Left kidney (tissue), 2 donors: ENCODE measurements around the gene SUSD1. TPM values are rescaled to one million over a fixed set of nuclear protein-coding genes. Genes with fewer than 3 reads are reported as not detected.

Experiments used
- DNase-seq: peaks from one replicate; pipeline ENCODE4 v3.0.0-alpha.2; 2013
- polyA plus RNA-seq: library from polyadenylated mRNA; unstranded; fragments of 120-200 nt; gene quantifications from one replicate; pipeline ENCODE4 v1.2.1, GENCODE V29; 2013; ENCODE audit not compliant: insufficient read length

SUSD1 gene
- polyA plus RNA-seq, 1 donor = 35.6 TPM

DNA sequence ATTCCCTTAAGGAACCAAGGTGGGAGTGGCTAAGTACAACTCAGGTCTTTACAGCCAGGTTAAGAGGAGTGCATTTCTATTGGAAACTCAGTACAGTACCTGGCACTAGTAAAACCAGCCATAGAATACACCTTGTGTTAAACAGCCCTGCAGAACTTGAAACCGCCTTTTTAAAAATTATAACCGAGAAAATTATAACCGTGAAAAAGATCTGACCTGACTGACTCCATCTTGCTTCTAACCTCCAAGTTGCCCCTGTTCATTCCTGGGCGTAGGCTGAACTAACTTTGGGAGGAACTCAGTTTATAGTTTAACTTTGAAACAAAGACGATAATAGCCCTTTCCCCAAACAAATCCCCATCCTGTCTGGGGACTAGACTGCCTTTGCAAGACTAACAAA lies 132.3 kb downstream of the SUSD1 start:
- no peak for DNase-seq

- DNase-seq = no peak
Observed at GRCh38 chr9:112042244-112042638, 132.9 kb downstream of the SUSD1 start.

- no peak for DNase-seq
Observed at GRCh38 chr9:112041536-112042243, 133.4 kb downstream of the SUSD1 start.

GRCh38 chr9:112041199-112041535 lies 133.9 kb downstream of the SUSD1 start:
- no peak for DNase-seq

DNA sequence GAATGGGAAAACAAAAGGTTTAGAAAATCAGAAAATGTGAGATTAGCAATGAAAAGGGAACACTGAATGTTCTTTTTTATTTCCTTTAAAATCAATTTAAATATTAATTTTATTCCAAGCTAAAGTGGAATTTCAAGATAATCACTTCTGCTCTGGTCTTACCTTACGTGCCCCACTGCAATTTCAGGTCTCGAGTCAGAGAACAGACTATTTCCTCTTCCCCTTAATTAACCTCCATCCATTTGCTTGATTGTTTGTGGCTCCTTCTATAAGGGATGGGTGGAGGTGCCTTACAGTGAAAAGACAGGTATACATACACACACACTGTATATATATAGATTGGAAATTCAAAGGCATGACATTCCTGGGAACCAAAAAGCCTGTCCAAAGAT lies 137.1 kb downstream of the SUSD1 start:
- no peak for DNase-seq

- no peak for DNase-seq
Observed at GRCh38 chr9:112037281-112038016, 137.6 kb downstream of the SUSD1 start.

DNA sequence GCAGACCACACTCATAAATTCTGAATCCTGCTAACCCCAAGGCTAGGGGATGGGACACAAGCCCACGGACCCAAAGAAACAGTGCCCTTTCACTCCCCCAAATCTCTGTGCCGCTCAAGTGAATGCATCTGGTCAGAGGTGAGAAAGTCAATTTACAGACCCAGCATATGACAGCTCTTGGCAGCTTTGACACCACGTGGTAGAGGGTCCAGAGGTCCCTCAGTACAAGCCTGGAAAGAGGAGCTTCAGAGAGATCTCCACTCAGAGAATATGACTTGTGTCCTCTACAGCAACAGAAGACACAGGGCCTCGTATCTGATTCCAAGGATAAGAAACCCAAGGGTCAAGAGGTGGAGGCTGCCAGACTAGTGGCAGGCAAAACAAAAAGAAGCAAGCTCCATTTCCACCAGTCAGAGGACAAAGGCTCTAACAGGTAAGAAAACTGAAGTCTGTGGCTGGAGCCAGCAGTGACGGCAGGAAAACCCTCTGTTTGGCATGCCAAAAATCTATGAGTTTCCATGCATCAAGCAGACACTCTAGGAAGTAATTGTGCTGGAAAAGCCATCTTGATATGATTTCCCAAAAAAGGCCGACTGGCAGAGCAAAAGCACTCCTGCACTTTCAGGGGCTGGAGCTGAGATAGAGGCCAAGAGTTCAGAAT lies 139.8 kb downstream of the SUSD1 start:
- no peak for DNase-seq

DNA sequence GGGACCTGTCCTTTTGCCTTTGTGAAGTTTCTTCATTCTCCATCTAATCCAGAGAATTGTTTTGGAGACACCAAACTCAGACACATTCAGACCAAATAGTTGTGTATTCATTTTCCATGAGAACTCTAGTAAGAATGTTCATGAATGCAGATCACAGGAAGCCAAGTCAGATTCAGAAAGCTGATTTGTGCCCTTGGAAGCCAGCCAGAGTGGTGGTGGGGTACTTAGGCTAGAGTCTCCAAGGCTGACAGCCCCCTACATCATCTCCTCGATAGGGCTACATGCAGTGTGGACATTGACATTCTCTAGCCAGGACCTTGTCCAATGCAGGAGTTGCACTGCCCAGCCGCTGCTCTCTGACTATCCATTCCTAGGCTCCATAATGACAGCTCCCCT lies 140.9 kb downstream of the SUSD1 start:
- DNase-seq = no peak

DNA sequence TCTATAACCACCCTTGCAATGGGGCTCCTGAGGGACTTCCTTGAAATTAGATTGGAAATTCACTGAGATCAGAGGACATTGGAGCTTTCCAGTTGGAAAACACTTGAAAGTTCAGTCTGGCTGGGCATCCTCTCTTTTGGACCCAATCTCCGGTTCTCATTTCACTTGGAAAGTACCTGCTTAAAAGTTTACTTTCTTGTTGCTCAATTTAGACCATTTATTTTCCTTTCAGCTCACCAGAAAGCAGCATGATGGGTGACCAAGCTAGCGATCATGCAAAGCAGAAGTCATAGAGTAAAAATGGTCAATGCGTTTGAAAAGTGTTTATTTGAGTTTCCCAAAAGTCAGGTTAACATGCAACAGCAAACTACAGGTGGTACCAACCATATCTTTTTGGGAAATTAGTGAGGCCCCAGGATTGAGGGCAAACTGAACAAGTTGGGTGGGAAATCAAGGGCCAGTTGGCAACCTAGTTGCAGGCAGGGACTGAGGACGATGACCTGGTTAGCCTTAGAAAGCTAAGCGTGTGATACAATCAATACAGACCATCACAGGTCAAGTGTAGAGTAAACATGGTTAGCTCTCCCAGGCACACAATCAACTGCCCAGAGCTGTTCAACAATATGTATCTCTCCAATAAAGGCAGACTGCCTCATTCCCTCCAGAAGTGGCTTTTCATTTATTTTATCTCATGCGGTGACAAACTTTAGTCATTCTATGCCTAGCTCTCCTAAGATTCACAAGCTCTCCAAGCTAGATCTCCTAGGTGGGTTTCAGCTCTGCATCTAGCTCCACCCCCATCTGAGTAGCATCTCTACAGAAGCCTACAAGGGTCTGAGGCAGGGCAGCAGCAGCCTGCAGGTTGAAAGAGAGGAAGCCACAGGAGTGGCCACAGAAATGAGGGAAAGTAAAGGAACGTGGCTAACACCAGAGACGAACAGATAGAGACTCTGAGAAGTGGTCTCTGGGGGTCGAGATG lies 141.6 kb downstream of the SUSD1 start:
- no peak for DNase-seq

DNA sequence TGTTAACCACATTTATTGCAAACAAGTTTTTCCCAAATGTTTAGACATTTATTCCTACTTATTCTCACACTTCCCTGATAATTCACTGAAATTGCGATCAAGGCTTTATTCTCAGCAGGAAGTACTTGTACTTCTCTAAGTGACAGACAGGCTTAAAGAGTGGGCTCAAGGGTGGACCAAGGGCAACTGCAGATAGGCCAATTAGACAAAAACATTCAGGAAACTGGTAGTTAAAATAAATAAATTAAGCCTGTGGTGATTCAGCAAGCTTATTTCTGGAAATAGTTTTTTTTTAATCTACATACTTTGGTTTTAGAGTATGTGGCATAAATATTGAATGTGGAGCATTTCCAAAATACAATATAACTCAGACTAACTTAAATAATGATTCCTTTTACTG lies 142.4 kb downstream of the SUSD1 start:
- DNase-seq = no peak

DNA sequence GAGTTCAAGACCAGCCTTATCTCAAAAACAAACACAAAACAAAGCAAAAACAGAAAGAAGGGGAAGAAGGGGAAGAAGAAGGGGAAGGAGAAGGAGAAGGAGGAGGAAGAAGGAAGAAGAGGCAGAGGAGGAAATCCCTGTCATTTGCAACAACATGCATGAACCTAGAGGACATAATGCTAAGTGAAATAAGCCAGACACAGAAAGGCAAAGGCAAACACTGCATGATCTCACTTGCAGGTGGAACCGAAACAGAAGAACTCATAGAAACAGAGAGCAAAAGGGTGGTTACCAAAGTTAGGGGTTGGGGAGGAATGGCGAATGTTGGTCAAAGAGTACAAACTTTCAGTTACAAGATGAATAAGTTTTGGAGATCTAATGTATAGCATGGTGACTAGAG lies 143.1 kb downstream of the SUSD1 start:
- DNase-seq = no peak

DNA sequence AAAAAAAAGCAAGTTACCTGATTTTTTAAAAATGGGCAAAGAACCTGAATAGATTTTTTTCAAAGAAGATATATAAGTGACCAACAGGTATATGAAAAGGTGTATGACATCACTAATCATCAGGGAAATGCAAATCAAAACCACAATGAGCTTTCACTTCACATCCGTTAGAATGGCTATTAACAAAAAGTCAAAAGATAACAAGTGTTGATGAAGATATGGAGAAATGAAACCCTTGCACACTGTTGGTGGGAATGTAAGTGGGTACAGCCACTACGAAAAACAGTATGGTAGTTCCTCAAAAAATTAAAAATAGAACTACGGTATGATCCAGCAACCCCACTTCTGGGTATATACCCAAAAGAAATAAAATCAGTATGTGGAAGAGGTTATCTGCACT lies 143.7 kb downstream of the SUSD1 start:
- DNase-seq = no peak

- no peak for DNase-seq
Observed at GRCh38 chr9:112029921-112030444, 145.1 kb downstream of the SUSD1 start.

GRCh38 chr9:112028242-112029221 lies 146.6 kb downstream of the SUSD1 start:
- no peak for DNase-seq

DNA sequence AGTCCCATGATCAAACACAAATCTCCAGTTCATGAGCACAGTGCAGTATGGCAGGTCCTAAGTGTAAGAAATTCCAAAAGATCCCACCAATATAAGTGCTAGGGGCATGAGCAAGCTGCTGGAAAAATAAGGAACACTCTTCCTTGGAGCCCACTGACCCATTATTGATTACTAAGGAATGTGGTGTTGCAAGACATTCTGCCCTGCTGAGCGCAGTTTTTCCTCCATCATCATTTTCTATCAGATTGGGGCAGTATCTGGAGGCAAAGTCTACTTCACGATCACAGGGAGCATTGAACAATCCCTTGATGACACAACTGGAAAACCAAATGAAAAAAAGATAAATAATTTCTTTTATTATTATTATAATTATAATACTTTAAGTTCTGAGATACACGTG lies 149.2 kb downstream of the SUSD1 start:
- no peak for DNase-seq

DNA sequence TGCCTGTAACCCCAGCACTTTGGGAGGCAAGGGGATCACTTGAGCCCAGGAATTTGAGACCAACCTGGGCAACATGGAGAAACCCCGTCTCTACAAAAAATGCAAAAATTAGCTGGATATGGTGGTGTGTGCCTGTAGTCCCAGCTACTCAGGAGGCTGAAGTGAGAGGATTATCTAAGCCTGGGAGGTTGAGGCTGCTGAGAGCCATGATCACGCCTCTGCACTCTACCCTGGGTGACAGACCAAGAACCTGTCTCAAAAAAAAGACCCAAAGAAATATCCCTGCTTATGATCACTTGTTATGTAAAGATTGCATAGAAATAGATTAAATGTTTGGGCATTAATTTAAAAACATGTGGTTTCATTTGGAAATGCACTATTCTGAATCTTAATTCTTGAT lies 153.4 kb downstream of the SUSD1 start:
- DNase-seq = no peak

GRCh38 chr9:112020680-112021596 lies 154.2 kb downstream of the SUSD1 start:
- no peak for DNase-seq

GRCh38 chr9:112017878-112018277 lies 157.2 kb downstream of the SUSD1 start:
- no peak for DNase-seq

GRCh38 chr9:112015736-112016135 lies 159.4 kb downstream of the SUSD1 start:
- DNase-seq = no peak

DNA sequence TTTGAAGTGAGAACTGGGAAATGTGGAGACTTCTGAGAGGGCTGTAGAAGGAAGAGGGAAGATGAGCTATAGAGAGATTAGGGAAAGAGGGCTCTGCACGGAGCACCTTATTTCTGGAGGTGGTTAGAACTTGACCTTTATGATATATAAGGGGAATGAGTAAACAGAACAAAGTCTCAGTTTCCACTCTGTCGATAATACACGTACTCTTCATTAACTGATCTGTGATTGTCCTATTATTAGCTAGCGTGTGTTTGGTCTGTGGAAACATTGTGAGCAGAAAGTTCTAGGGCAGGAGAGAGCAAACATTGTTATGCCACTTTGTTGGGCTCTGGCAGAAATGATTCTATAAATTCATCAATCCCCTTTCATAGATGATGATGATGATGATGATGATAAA lies 159.9 kb downstream of the SUSD1 start:
- DNase-seq = no peak
